Smooth muscle cell of trachea (primary cell): ENCODE data around the gene SCGB1A1. TPM values are rescaled to one million over a fixed set of nuclear protein-coding genes. Genes with fewer than 3 reads are reported as not detected.

Experiments used
- total RNA-seq: library from RNA; depleted of rRNA; stranded (reverse); fragments of >200 nt; gene quantifications from 2 replicates; pipeline ENCODE4 v1.2.1, GENCODE V29; 2014

Gene SCGB1A1, protein sequence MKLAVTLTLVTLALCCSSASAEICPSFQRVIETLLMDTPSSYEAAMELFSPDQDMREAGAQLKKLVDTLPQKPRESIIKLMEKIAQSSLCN
- total RNA-seq, result not detected in 2 replicates

DNA sequence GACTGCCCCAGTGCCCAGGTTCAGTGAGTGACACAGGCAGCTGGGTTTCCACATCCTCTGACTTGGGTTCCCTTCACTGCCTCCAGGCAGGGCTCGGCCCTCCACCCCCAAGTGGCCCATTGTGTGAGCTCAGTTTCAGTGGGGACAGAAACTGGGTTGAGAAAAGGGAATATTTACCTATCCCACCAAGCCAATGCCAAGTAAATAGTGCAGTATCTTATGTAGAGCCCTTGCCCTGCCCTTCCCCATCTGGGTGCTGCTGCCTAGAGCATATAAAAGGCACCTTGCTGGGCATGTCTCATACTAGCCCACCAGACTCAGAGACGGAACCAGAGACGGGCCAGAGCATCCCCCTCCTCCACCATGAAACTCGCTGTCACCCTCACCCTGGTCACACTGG, at the start of gene SCGB1A1:
TSS of gene SCGB1A1 (plus strand) at position 301 of the 400 bp plus-strand sequence. CDS start at position 364, 63 bp downstream.

Other genes with a start within 250 kb of the SCGB1A1 start
- gene SCGB1D1, start 228.8 kb upstream of the SCGB1A1 start, total RNA-seq, result not detected in 2 replicates
- gene SCGB2A1, start 210.4 kb upstream of the SCGB1A1 start, total RNA-seq, result not detected in 2 replicates
- gene SCGB1D2, start 176.8 kb upstream of the SCGB1A1 start, total RNA-seq, result not detected in 2 replicates
- gene SCGB2A2, start 148.9 kb upstream of the SCGB1A1 start, total RNA-seq, result not detected in 2 replicates
- not detected in 2 replicates for gene SCGB1D4, start 120.0 kb upstream of the SCGB1A1 start, total RNA-seq
- gene ASRGL1, start 81.6 kb upstream of the SCGB1A1 start, total RNA-seq, result 0.33 and 1.0 TPM in 2 replicates
- 867 and 944 TPM in 2 replicates for gene AHNAK, start 127.8 kb downstream of the SCGB1A1 start, total RNA-seq
- gene EEF1G, start 154.9 kb downstream of the SCGB1A1 start, total RNA-seq, result 1,356 and 1,684 TPM in 2 replicates
- 9.7 and 13.6 TPM in 2 replicates for gene TUT1, start 172.5 kb downstream of the SCGB1A1 start, total RNA-seq
- 99.8 and 122 TPM in 2 replicates for gene MTA2, start 182.8 kb downstream of the SCGB1A1 start, total RNA-seq
- gene EML3, start 193.7 kb downstream of the SCGB1A1 start, total RNA-seq, result 24.0 and 33.6 TPM in 2 replicates
- gene ROM1, start 194.2 kb downstream of the SCGB1A1 start, total RNA-seq, result 3.9 and 4.6 TPM in 2 replicates
- 26.5 and 48.8 TPM in 2 replicates for gene B3GAT3, start 203.0 kb downstream of the SCGB1A1 start, total RNA-seq
- gene GANAB, start 227.6 kb downstream of the SCGB1A1 start, total RNA-seq, result 339 and 341 TPM in 2 replicates
- 26.2 and 41.0 TPM in 2 replicates for gene INTS5, start 234.3 kb downstream of the SCGB1A1 start, total RNA-seq
- gene C11orf98, start 246.2 kb downstream of the SCGB1A1 start, total RNA-seq, result 22.5 and 25.9 TPM in 2 replicates
- gene CSKMT, start 246.3 kb downstream of the SCGB1A1 start, total RNA-seq, result 5.2 and 7.8 TPM in 2 replicates